ENCODE measurements around the gene FAM162A.

FAM162A gene

GRCh38 chr3:122458992-122459391 lies 75.0 kb downstream of the FAM162A start:
- H3K79me2 ChIP-seq (ENCODE audit: control insufficient read depth, low read length) = no peaks in the 10 kb centered on the region
- no peaks in the 10 kb centered on the region for H3F3A ChIP-seq (ENCODE audit: control insufficient read depth, insufficient read depth)
- H3K9me2 ChIP-seq (replicated peaks; ENCODE audit: control insufficient read depth, low read length) = no peaks in the 10 kb centered on the region
- peak; percentile 59 for TF ChIP-seq CTCF (IDR thresholded peaks at IDR 0.05; ENCODE audit: low read depth, low read length, poor library complexity, severe bottlenecking)
- TF ChIP-seq EZH2phosphoT487 (IDR thresholded peaks at IDR 0.05; ENCODE audit: borderline replicate concordance, low read length) = no peak
- no peak overlapping the region for H3K4me2 ChIP-seq (ENCODE audit: low read length)
- H3K36me3 ChIP-seq (ENCODE audit: control insufficient read depth, low read length) = peaks cover 84% of the 10 kb centered on the region
- peaks cover 3% of the 10 kb centered on the region; the same call in 1 of the 2 replicates for H4K20me1 ChIP-seq (ENCODE audit: control insufficient read depth, insufficient read depth, low read depth, low read length)
- no peaks in the 10 kb centered on the region for H3K4me1 ChIP-seq (ENCODE audit: control insufficient read depth, low read length)
- H3K4me3 ChIP-seq (ENCODE audit: low read length) = no peak overlapping the region
- H3K27me3 ChIP-seq (ENCODE audit: control insufficient read depth, low read length) = no peaks in the 10 kb centered on the region
- no peak overlapping the region for H3K27ac ChIP-seq (ENCODE audit: low read depth, low read length)
- no peaks in the 10 kb centered on the region for H3K9me3 ChIP-seq (ENCODE audit: control insufficient read depth, insufficient read depth, low read length)

GRCh38 chr3:122461806-122462205 lies 77.8 kb downstream of the FAM162A start:
- no peaks in the 10 kb centered on the region for H3F3A ChIP-seq (ENCODE audit: control insufficient read depth, insufficient read depth)
- peaks cover 3% of the 10 kb centered on the region; the same call in 1 of the 2 replicates for H4K20me1 ChIP-seq (ENCODE audit: control insufficient read depth, insufficient read depth, low read depth, low read length)
- H3K36me3 ChIP-seq (ENCODE audit: control insufficient read depth, low read length) = peaks cover 79% of the 10 kb centered on the region
- no peaks in the 10 kb centered on the region for H3K79me2 ChIP-seq (ENCODE audit: control insufficient read depth, low read length)
- TF ChIP-seq CTCF (IDR thresholded peaks at IDR 0.05; ENCODE audit: low read depth, low read length, poor library complexity, severe bottlenecking) (no peak), EZH2phosphoT487 (IDR thresholded peaks at IDR 0.05; ENCODE audit: borderline replicate concordance, low read length) (no peak)
- H3K9me2 ChIP-seq (replicated peaks; ENCODE audit: control insufficient read depth, low read length) = no peaks in the 10 kb centered on the region
- no peaks in the 10 kb centered on the region for H3K27me3 ChIP-seq (ENCODE audit: control insufficient read depth, low read length)
- H3K4me1 ChIP-seq (ENCODE audit: control insufficient read depth, low read length) = no peaks in the 10 kb centered on the region
- H3K4me3 ChIP-seq (ENCODE audit: low read length) = no peak overlapping the region
- H3K9me3 ChIP-seq (ENCODE audit: control insufficient read depth, insufficient read depth, low read length) = no peaks in the 10 kb centered on the region
- H3K4me2 ChIP-seq (ENCODE audit: low read length) = no peak overlapping the region
- no peak overlapping the region for H3K27ac ChIP-seq (ENCODE audit: low read depth, low read length)

All from DOHH2 (cell line).